ENCODE data around the gene SLC35G4. TPM values are rescaled to one million over a fixed set of nuclear protein-coding genes. Genes with fewer than 3 reads are reported as not detected.

Gene SLC35G4
- total and polyA plus RNA-seq, 2 donors (not counting 1 experiment from before 2014, with no cell fraction given) = not detected

DNA sequence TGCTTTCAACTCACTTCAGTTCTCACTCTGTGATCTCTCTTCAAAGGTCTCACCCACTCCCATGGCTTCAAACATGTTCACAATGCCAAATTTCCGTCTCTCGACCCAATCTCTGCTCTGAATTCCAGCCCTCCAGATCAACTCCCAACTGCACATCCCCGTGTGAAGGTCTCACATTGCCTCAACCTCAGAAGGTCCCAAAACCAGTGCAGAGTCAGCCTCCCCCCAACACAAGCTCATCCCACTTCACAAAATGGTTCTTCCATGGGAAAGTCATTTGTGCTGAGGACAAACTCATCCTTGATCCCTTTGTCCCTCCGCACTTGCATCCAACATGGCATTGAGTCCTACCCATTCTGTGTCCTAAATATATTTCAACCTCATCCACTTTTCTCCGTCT, 48.6 kb downstream of the SLC35G4 start:
- no peak for ATAC-seq (ENCODE audit: low read depth)
- intact Hi-C loops (cut with micrococcal nuclease) = no loop called here
- WGBS (ENCODE audit: insufficient coverage) = 90% methylated on average over 5 of the region's 5 CpGs

DNA sequence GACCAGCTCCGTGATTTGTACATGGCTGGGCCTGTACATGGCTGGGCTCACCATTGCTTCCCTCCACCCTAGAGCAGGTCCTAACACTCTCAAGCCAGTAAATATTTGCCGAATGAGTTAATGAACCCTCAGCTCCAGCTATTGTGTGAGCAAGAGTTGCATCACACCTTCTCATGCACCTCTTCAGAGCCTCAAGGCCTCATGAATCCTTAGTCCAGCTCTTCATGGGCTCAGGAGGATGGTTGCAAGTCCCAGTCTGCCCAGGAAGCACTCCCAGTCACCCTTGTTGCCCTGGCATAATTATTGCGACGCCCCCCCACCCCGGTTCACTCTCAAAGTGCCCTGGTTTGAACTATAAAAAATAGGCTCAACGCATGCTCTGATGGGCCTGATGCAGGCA, 49.6 kb downstream of the SLC35G4 start:
- ATAC-seq (ENCODE audit: low read depth) (no peak), DNase-seq (no peak)
- CTCF ChIA-PET = no interaction called here
- no peaks in the 10 kb centered on the region for H3K9me3 Mint-ChIP-seq (ENCODE audit: insufficient read depth)
- Histone ChIP-seq H3K4me3 (ENCODE audit: control extremely low read depth in 1 of 5, extremely low read depth in 1 of 5, insufficient read depth in 1 of 5, low read depth in 2 of 5, low read length in 4 of 5) (no peak overlapping the region), H4K20me1 (ENCODE audit: control insufficient read depth, insufficient read depth, low read length, poor library complexity, severe bottlenecking) (no peaks in the 10 kb centered on the region), H3K4me1 (ENCODE audit: control insufficient read depth in 2 of 2, insufficient read depth in 2 of 2, low read length in 2 of 2) (peaks cover 0 to 3% of the 10 kb centered on the region in 2 donors), H3K9ac (ENCODE audit: low read length) (no peak overlapping the region), H3K79me2 (ENCODE audit: control insufficient read depth, insufficient read depth, low read length) (no peaks in the 10 kb centered on the region), H2AFZ (ENCODE audit: insufficient read depth, low read depth, low read length, poor library complexity, severe bottlenecking) (no peak overlapping the region), H3K4me2 (replicated peaks; ENCODE audit: low read depth, low read length, poor library complexity, severe bottlenecking) (no peak overlapping the region), H3K36me3 (replicated peaks in 1 of 2; ENCODE audit: control extremely low read depth in 1 of 2, control insufficient read depth in 1 of 2, extremely low read depth in 1 of 2, insufficient read depth in 2 of 2, low read length in 1 of 2) (no peaks in the 10 kb centered on the region), H3K27ac (ENCODE audit: low read length in 2 of 2) (no peak overlapping the region), H3K9me3 (ENCODE audit: control extremely low read depth in 1 of 3, control insufficient read depth in 2 of 3, insufficient read depth in 1 of 3, low read length in 2 of 3) (no peaks in the 10 kb centered on the region), H3K27me3 (replicated peaks in 1 of 4; ENCODE audit: control extremely low read depth in 1 of 4, control insufficient read depth in 3 of 4, insufficient read depth in 4 of 4, low read length in 3 of 4) (peaks cover 0 to 11% (median 4%) of the 10 kb centered on the region in 4 experiments)
- H3K27ac Mint-ChIP-seq = no peak overlapping the region
- WGBS (ENCODE audit: insufficient coverage) = 96% methylated on average over 6 of the region's 6 CpGs
- POLR2A ChIA-PET = no interaction called here
- H3K4me1 Mint-ChIP-seq = peaks cover 4% of the 10 kb centered on the region
- H3K4me3 Mint-ChIP-seq = no peak overlapping the region
- H3K27me3 Mint-ChIP-seq = peaks cover 39% of the 10 kb centered on the region
- intact Hi-C loops (cut with micrococcal nuclease) = no loop called here
- TF ChIP-seq, protein P1, sequence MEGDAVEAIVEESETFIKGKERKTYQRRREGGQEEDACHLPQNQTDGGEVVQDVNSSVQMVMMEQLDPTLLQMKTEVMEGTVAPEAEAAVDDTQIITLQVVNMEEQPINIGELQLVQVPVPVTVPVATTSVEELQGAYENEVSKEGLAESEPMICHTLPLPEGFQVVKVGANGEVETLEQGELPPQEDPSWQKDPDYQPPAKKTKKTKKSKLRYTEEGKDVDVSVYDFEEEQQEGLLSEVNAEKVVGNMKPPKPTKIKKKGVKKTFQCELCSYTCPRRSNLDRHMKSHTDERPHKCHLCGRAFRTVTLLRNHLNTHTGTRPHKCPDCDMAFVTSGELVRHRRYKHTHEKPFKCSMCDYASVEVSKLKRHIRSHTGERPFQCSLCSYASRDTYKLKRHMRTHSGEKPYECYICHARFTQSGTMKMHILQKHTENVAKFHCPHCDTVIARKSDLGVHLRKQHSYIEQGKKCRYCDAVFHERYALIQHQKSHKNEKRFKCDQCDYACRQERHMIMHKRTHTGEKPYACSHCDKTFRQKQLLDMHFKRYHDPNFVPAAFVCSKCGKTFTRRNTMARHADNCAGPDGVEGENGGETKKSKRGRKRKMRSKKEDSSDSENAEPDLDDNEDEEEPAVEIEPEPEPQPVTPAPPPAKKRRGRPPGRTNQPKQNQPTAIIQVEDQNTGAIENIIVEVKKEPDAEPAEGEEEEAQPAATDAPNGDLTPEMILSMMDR (IDR thresholded peaks at IDR 0.05) = no peak
- TF ChIP-seq EZH2 (IDR thresholded peaks at IDR 0.05; ENCODE audit: borderline replicate concordance, insufficient read depth, low read depth, low read length, poor library complexity, severe bottlenecking) = no peak

More for the DNA sequence above, 48.6 kb downstream of the SLC35G4 start:
- POLR2A ChIA-PET = no interaction called here
- DNase-seq = no peak
- H3K4me1 ChIP-seq (ENCODE audit: control insufficient read depth in 2 of 2, insufficient read depth in 2 of 2, low read length in 2 of 2) = peaks cover 0 to 3% of the 10 kb centered on the region in 2 donors
- H3K27ac ChIP-seq (ENCODE audit: low read length in 2 of 2) = no peak overlapping the region
- peaks cover 0 to 16% (median 4%) of the 10 kb centered on the region in 4 experiments for H3K27me3 ChIP-seq (replicated peaks in 1 of 4; ENCODE audit: control extremely low read depth in 1 of 4, control insufficient read depth in 3 of 4, insufficient read depth in 4 of 4, low read length in 3 of 4)
- H3K4me2 ChIP-seq (replicated peaks; ENCODE audit: low read depth, low read length, poor library complexity, severe bottlenecking) = no peak overlapping the region
- H4K20me1 ChIP-seq (ENCODE audit: control insufficient read depth, insufficient read depth, low read length, poor library complexity, severe bottlenecking) = no peaks in the 10 kb centered on the region
- no peaks in the 10 kb centered on the region for H3K79me2 ChIP-seq (ENCODE audit: control insufficient read depth, insufficient read depth, low read length)
- no peak overlapping the region for H2AFZ ChIP-seq (ENCODE audit: insufficient read depth, low read depth, low read length, poor library complexity, severe bottlenecking)
- TF ChIP-seq, protein P1 (IDR thresholded peaks at IDR 0.05) = no peak
- TF ChIP-seq EZH2 (IDR thresholded peaks at IDR 0.05; ENCODE audit: borderline replicate concordance, insufficient read depth, low read depth, low read length, poor library complexity, severe bottlenecking) = no peak
- H3K9me3 Mint-ChIP-seq (ENCODE audit: insufficient read depth) = no peaks in the 10 kb centered on the region
- no peak overlapping the region for H3K4me3 Mint-ChIP-seq
- CTCF ChIA-PET = no interaction called here
- H3K4me3 ChIP-seq (ENCODE audit: control extremely low read depth in 1 of 5, extremely low read depth in 1 of 5, insufficient read depth in 1 of 5, low read depth in 2 of 5, low read length in 4 of 5) = no peak overlapping the region
- H3K27ac Mint-ChIP-seq = no peak overlapping the region
- peaks cover 4% of the 10 kb centered on the region for H3K4me1 Mint-ChIP-seq
- no peak overlapping the region for H3K9ac ChIP-seq (ENCODE audit: low read length)
- no peaks in the 10 kb centered on the region for H3K9me3 ChIP-seq (ENCODE audit: control extremely low read depth in 1 of 3, control insufficient read depth in 2 of 3, insufficient read depth in 1 of 3, low read length in 2 of 3)
- peaks cover 48% of the 10 kb centered on the region for H3K27me3 Mint-ChIP-seq
- H3K36me3 ChIP-seq (replicated peaks in 1 of 2; ENCODE audit: control extremely low read depth in 1 of 2, control insufficient read depth in 1 of 2, extremely low read depth in 1 of 2, insufficient read depth in 2 of 2, low read length in 1 of 2) = no peaks in the 10 kb centered on the region

Small RNAs within 50 kb of the gene (small RNA-seq; reads per million reads assigned to genes)
- gene AP001120.4 (ENCODE audit: insufficient read length, low read depth, low replicate concordance) = not detected

Other genes with a start within 250 kb of the SLC35G4 start
- 0.12 and 0.36 TPM in 2 replicates for gene GNAL, start 79.7 kb downstream of the SLC35G4 start, total RNA-seq
- 0.01 and 0.10 TPM in 2 replicates for gene GNAL, start 79.7 kb downstream of the SLC35G4 start, polyA plus RNA-seq
- 52.2 and 55.4 TPM in 2 replicates for gene CHMP1B, start 241.8 kb downstream of the SLC35G4 start, total RNA-seq
- 86.0 and 108 TPM in 2 replicates for gene CHMP1B, start 241.8 kb downstream of the SLC35G4 start, polyA plus RNA-seq

All from B cell (primary cell).